ENCODE measurements around the gene ABI3BP.
"Not testable (repeated sequence)": the region's sequence is repeated elsewhere in the genome, so short reads cannot be mapped to it uniquely, and the experiment has no call there.

Gene ABI3BP, protein sequence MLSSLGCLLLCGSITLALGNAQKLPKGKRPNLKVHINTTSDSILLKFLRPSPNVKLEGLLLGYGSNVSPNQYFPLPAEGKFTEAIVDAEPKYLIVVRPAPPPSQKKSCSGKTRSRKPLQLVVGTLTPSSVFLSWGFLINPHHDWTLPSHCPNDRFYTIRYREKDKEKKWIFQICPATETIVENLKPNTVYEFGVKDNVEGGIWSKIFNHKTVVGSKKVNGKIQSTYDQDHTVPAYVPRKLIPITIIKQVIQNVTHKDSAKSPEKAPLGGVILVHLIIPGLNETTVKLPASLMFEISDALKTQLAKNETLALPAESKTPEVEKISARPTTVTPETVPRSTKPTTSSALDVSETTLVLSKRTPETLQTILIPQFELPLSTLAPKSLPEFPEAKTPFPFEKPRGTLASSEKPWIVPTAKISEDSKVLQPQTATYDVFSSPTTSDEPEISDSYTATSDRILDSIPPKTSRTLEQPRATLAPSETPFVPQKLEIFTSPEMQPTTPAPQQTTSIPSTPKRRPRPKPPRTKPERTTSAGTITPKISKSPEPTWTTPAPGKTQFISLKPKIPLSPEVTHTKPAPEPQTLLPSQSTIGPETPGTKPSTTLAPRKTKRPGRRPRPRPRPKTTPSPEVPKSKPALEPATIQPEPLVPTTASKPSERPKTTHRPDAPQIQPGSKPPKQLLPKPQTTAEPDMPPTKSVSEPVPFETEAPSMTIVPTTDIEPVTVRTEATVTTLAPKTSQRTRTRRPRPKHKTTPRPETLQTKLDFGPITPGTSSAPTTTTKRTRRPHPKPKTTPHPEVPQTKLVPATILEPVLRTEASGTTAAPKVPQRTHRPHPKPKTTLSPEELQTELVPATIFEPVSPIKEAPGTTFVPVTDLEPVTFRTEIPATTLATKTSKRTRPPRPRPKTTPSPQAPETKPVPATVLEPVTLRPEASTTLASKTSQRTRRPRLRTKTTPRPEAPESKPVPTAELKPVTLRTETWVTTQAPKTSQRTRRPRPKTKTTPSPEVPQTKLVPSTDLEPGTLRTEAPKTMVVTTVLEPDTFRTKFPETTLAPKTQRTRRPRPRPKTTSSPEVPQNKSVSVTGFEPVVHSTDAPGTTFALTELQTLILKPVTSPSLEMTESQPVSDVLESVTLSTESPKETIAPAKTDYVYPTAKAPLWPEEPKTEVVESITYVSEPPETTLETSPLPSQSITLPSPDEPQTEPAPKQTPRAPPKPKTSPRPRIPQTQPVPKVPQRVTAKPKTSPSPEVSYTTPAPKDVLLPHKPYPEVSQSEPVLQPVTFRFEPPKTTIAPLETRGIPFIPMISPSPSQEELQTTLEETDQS (N-terminal part only)

GRCh38 chr3:100993309-100993708, at the start of gene ABI3BP:
Gene ABI3BP (minus strand): TSS chr3:100993421. CDS start chr3:100993384, 37 bp downstream.
- DNase-seq: peak; percentile 30

DNA sequence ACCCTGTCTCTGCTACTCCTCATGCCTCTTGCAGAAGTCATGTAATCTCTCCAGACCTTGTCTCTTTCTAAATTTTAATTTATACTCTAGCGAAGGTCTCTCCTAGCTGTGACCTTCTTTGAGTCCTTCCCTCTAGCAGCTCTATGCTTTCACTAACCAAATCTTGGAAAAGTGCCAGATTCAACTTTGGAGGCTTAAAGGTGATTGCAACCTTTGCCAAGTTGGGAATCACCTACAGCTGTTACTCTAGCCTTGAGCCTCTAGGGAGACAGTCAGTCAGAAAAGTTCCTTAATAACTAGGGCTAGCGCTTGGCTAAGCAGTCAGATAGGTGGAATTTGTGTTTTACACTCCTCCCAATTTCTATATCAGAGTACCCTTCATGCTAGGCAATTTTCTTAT, 46.1 kb upstream of the ABI3BP start:
- DNase-seq: no peak

GRCh38 chr3:101038880-101039279, 45.7 kb upstream of the ABI3BP start:
- no peak for DNase-seq

DNA sequence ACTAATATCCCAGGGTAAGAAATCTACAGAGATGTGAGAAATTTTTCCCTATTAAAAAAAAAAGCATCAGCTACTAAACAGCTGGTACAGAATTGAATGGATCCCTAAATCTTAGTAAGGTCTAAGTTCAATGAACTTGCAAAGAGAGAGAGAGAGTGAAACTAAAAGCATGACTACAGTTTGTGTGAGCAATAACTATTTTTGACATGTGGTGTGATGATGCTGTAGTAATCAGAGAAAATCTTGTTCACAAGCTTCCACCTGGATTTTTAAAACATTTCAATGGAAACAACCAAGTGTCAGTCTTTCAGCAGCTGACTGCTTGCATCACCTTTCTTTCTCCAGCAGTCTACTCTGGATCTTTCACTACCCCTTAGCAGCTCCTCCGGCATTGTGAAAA, 45.2 kb upstream of the ABI3BP start:
- DNase-seq: no peak

DNA sequence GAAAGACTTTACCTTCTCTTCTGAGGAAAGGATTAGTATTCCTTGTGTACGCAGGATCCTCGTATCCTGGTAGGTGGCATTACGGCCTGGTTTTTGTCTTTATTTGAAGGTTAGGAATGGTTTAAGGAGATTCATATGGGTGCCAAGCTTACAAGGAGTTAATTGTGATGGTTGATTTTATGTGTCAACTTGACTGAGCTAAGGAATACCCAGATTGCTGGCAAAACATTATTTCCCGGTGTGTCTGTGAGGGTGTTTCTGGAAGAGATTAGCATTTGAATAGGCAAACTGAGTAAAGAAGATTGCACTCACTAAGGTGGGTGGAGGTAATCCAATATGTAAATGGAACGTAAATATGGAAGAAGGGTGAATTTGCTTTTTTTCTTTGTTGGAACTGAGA, 44.4 kb upstream of the ABI3BP start:
- no peak for DNase-seq

GRCh38 chr3:101036676-101037075, 43.5 kb upstream of the ABI3BP start:
- no peak for DNase-seq

DNA sequence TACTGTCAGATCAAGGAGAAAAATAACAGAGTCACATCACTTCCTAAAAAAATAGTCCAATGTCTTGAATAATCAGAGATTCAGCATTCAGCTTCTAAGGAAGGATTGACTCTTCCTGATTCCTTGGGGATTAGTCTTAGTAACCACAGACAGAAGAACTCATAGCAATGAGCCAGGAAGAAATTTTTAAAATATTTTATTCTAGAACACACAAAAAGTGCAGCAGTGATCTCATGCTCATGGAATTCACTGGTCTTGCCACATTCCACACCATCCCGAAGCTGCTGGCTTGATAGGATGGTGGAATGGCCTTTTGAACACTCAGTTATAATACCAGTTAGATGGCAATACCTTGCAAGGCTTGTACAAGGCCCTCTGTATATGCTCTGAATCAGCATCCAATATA, 43.0 kb upstream of the ABI3BP start:
- DNase-seq: no peak

DNA sequence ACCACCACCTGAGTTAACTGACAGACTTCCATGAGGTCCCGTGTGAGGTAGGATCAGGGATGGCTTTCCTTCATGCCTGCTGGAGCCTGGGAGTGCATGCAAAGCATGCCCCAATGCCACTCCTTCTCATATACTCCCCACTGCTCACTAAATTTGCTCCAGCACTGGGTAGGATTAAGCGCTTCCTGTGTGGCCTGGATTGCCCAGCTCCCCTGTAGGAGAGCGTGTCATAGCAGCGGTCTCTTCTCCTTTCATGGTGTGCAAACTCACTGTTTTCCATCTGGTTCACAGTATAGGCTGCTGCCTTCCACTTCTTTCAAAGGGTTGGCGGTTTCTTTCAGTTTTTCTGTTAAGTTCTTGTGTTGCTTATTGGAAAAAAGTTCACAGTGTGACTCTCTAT, 34.1 kb upstream of the ABI3BP start:
- DNase-seq: no peak

GRCh38 chr3:101026881-101027280, 33.7 kb upstream of the ABI3BP start:
- no peak for DNase-seq

- DNase-seq: no peak
Observed at GRCh38 chr3:101026244-101026643, 33.0 kb upstream of the ABI3BP start.

GRCh38 chr3:101020351-101021015, 27.3 kb upstream of the ABI3BP start:
- DNase-seq: no peak

- DNase-seq: no peak
Observed at GRCh38 chr3:101017017-101017416, 23.8 kb upstream of the ABI3BP start.

GRCh38 chr3:101012312-101012711, 19.1 kb upstream of the ABI3BP start:
- DNase-seq: not testable (repeated sequence)

DNA sequence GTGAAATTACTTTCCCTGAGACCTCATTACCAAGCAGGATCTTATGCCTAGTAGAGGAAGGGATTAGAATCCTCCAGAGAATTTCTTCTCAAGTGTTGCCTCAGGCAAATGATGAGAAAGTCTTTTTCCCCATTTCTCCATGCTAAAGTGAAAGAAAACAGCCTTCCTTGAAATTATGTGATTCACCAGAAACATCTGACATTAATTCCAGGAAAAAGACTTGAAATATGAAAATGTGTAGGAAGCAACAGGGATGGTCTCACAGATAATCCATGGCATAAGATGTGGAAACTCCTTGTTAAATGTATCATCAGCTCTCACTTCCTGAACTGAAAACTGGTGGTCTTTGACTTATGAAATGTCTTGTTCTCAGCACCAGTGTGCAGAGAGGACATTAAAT, 17.9 kb upstream of the ABI3BP start:
- DNase-seq: no peak

- no peak for DNase-seq
Observed at GRCh38 chr3:101010296-101010695, 17.1 kb upstream of the ABI3BP start.

- DNase-seq: peak; percentile 25
Observed at GRCh38 chr3:101009386-101009785, 16.2 kb upstream of the ABI3BP start.

- DNase-seq: no peak
Observed at GRCh38 chr3:100999160-100999559, 5.9 kb upstream of the ABI3BP start.

- no peak for DNase-seq
Observed at GRCh38 chr3:100994809-100995208, 1.6 kb upstream of the ABI3BP start.

GRCh38 chr3:100994187-100994586, 966 bp upstream of the ABI3BP start:
- DNase-seq: no peak

GRCh38 chr3:100992231-100993012, 799 bp downstream of the ABI3BP start:
- no peak for DNase-seq

DNA sequence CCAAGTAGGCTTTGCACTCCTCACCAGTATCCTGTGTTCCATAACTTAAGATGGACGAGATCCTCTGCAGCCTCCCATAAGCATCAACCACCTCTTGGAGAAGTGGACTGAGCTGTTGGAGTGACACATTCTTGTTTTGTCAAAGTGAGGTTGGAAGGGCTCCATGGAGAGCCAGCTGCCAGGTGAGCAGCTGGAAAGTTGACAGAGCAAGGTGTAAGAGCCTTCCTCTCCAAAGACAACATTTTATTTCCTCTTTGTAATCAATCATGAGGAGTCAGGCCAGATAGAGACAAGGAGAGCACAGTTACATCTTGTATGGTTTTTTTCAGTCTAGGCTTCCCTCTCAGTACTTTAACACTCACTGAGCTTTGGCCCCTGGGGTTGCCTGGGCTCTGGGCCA, 5.1 kb downstream of the ABI3BP start:
- DNase-seq: no peak

- no peak for DNase-seq
Observed at GRCh38 chr3:100984308-100984707, 8.9 kb downstream of the ABI3BP start.
